Measurements from ENCODE around the gene DUSP18.

DNA sequence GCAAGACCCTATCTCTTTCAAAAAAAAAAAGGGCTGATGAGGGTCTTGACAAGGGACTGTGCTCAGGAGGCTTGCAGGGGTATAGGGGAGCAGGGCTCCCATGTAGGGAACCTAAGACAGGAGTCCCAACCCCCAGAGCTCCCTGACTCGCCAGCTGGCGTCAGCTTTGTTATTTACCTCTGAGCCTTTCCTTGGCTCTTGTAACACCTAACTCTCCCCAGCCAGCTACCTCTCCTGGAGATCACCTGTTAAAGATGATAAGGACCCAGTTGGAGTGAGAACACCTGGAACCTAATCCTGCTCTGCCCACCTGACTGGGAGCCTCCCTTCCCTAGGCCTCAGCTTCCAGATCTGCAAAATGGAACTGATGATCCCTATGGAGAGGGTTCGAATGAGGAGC, 18.9 kb downstream of the DUSP18 start:
- TF ChIP-seq, protein P1, sequence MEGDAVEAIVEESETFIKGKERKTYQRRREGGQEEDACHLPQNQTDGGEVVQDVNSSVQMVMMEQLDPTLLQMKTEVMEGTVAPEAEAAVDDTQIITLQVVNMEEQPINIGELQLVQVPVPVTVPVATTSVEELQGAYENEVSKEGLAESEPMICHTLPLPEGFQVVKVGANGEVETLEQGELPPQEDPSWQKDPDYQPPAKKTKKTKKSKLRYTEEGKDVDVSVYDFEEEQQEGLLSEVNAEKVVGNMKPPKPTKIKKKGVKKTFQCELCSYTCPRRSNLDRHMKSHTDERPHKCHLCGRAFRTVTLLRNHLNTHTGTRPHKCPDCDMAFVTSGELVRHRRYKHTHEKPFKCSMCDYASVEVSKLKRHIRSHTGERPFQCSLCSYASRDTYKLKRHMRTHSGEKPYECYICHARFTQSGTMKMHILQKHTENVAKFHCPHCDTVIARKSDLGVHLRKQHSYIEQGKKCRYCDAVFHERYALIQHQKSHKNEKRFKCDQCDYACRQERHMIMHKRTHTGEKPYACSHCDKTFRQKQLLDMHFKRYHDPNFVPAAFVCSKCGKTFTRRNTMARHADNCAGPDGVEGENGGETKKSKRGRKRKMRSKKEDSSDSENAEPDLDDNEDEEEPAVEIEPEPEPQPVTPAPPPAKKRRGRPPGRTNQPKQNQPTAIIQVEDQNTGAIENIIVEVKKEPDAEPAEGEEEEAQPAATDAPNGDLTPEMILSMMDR (CRISPR knock-in tag; IDR thresholded peaks at IDR 0.05), result no peak
- TF ChIP-seq NCOA5 (CRISPR knock-in tag; IDR thresholded peaks at IDR 0.05), result no peak
- TF ChIP-seq ZZZ3 (CRISPR knock-in tag; IDR thresholded peaks at IDR 0.05; ENCODE audit: borderline replicate concordance), result no peak
- TF ChIP-seq, protein P2, sequence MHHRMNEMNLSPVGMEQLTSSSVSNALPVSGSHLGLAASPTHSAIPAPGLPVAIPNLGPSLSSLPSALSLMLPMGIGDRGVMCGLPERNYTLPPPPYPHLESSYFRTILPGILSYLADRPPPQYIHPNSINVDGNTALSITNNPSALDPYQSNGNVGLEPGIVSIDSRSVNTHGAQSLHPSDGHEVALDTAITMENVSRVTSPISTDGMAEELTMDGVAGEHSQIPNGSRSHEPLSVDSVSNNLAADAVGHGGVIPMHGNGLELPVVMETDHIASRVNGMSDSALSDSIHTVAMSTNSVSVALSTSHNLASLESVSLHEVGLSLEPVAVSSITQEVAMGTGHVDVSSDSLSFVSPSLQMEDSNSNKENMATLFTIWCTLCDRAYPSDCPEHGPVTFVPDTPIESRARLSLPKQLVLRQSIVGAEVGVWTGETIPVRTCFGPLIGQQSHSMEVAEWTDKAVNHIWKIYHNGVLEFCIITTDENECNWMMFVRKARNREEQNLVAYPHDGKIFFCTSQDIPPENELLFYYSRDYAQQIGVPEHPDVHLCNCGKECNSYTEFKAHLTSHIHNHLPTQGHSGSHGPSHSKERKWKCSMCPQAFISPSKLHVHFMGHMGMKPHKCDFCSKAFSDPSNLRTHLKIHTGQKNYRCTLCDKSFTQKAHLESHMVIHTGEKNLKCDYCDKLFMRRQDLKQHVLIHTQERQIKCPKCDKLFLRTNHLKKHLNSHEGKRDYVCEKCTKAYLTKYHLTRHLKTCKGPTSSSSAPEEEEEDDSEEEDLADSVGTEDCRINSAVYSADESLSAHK (CRISPR knock-in tag; IDR thresholded peaks at IDR 0.05; ENCODE audit: borderline replicate concordance), result no peak
- TF ChIP-seq MXD4 (CRISPR knock-in tag; IDR thresholded peaks at IDR 0.05), result no peak
- TF ChIP-seq HOXA7 (CRISPR knock-in tag; IDR thresholded peaks at IDR 0.05), result no peak
- TF ChIP-seq, protein P3, sequence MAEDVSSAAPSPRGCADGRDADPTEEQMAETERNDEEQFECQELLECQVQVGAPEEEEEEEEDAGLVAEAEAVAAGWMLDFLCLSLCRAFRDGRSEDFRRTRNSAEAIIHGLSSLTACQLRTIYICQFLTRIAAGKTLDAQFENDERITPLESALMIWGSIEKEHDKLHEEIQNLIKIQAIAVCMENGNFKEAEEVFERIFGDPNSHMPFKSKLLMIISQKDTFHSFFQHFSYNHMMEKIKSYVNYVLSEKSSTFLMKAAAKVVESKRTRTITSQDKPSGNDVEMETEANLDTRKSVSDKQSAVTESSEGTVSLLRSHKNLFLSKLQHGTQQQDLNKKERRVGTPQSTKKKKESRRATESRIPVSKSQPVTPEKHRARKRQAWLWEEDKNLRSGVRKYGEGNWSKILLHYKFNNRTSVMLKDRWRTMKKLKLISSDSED (CRISPR knock-in tag; IDR thresholded peaks at IDR 0.05), result no peak
- TF ChIP-seq, protein P4, sequence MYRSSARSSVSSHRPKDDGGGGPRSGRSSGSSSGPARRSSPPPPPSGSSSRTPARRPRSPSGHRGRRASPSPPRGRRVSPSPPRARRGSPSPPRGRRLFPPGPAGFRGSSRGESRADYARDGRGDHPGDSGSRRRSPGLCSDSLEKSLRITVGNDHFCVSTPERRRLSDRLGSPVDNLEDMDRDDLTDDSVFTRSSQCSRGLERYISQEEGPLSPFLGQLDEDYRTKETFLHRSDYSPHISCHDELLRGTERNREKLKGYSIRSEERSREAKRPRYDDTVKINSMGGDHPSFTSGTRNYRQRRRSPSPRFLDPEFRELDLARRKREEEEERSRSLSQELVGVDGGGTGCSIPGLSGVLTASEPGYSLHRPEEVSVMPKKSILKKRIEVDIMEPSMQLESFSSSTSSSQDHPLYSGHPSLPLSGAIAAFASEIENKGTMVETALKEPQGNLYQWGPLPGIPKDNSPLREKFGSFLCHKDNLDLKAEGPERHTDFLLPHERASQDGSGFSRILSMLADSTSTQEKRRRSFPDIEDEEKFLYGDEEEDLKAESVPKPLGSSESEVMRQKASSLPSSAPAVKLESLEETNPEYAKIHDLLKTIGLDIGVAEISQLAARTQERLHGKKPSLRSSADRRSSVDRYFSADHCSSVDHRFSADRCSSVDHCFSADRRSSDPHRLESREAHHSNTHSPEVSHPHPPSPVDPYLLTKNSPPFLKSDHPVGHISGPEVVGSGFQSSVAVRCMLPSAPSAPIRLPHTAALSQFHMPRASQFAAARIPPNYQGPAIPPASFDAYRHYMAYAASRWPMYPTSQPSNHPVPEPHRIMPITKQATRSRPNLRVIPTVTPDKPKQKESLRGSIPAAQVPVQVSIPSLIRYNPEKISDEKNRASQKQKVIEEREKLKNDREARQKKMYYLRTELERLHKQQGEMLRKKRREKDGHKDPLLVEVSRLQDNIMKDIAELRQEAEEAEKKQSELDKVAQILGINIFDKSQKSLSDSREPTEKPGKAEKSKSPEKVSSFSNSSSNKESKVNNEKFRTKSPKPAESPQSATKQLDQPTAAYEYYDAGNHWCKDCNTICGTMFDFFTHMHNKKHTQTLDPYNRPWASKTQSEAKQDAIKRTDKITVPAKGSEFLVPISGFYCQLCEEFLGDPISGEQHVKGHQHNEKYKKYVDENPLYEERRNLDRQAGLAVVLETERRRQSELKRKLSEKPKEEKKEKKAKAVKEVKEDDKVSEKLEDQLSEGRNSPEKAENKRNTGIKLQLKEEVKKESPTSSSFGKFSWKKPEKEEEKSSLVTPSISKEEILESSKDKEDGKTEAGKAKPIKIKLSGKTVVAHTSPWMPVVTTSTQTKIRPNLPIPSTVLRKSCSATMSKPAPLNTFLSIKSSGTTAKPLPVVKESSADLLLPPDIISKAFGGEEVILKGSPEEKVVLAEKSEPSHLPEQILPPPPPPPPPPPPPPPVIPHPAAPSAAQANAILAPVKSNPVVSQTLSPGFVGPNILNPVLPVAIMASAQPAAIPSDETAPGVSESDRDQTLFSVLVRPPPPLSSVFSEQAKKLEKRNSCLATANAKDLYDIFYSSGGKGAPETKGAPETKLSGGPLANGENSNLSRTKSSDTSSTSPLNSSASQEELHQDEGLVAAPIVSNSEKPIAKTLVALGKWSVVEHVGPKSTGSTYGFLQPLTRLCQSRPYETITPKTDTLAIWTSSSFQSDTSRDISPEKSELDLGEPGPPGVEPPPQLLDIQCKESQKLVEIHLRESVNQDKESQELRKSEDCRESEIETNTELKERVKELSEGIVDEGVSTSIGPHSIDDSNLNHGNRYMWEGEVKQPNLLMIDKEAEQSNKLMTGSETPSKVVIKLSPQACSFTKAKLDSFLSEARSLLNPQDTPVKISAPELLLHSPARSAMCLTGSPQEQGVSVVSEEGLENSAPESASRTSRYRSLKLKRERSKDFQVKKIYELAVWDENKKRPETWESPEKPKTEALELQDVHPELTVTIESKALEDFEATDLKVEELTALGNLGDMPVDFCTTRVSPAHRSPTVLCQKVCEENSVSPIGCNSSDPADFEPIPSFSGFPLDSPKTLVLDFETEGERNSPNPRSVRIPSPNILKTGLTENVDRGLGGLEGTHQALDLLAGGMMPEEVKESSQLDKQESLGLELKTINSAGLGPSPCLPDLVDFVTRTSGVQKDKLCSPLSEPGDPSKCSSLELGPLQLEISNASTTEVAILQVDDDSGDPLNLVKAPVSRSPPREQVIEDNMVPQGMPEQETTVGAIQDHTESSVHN (CRISPR knock-in tag; IDR thresholded peaks at IDR 0.05), result no peak
- TF ChIP-seq ZNF614 (CRISPR knock-in tag; IDR thresholded peaks at IDR 0.05; ENCODE audit: borderline replicate concordance), result no peak
- TF ChIP-seq TBP (CRISPR knock-in tag; IDR thresholded peaks at IDR 0.05), result no peak
